Esophagus squamous epithelium (tissue), 5 donors: ENCODE results near the gene ICAM4. TPM values are rescaled to one million over a fixed set of nuclear protein-coding genes. Genes with fewer than 3 reads are reported as not detected.
A peak's percentile ranks its signal among the peaks of the same experiment; 100 is the strongest.

Experiments
- DNase-seq: peaks from one replicate; lab custom pipeline; 2025; lab: John Stamatoyannopoulos, UW
- H3K27ac ChIP-seq, 4 donors: fragments of 200-600 bp; sonication (generic); one replicate each; pipeline ENCODE4 v1.5.1; 2016 to 2019; ENCODE audit warnings: mild to moderate bottlenecking in 1 of 4
- H3K27me3 ChIP-seq, 4 donors: fragments of 200-600 bp; sonication (generic); 1 replicate in 3 of 4; 2 replicates in 1 of 4; pipeline versions ENCODE4 v1.5.1 to v1.6.0; 2017 to 2021; ENCODE audit warnings: antibody characterized with exemption in 1 of 4
- H3K36me3 ChIP-seq, 3 donors: fragments of 200-600 bp; sonication (generic); one replicate each; pipeline ENCODE4 v1.5.1; 2016 to 2019
- H3K4me1 ChIP-seq, 3 donors: fragments of 200-600 bp; sonication (generic); one replicate each; pipeline ENCODE4 v1.5.1; 2017 to 2019
- H3K4me3 ChIP-seq, 4 donors: fragments of 200-600 bp; sonication (generic); 1 replicate in 3 of 4; 2 replicates in 1 of 4; pipeline ENCODE4 v1.5.1; 2016 to 2019; ENCODE audit warnings: mild to moderate bottlenecking in 2 of 4, moderate library complexity in 1 of 4
- H3K9me3 ChIP-seq, 3 donors: fragments of 200-600 bp; sonication (generic); one replicate each; pipeline ENCODE4 v1.5.1; 2016 to 2019
- POLR2A ChIP-seq, 4 donors: fragments of 450-650 bp; IDR thresholded peaks; one replicate each; pipeline ENCODE4 v1.6.1; 2017; ENCODE audit warnings: antibody characterized with exemption in 4 of 4, mild to moderate bottlenecking in 4 of 4, moderate library complexity in 3 of 4
- WGBS, 2 donors: methylation state at CpG; one replicate each; pipeline ENCODE4 v1.1.5; 2018; 5-methylcytosine and 5-hydroxymethylcytosine counted together
- intact Hi-C: fragments of 100-400 bp; cut with DNase I; formaldehyde crosslinking; loops from one replicate; pipeline ENCODE4 v1.15.0; 2022
- total RNA-seq, 4 donors: library from RNA; depleted of rRNA; stranded (reverse); fragments of >200 nt; gene quantifications; one replicate each; pipeline ENCODE4 v1.1.0, GENCODE V29; 2016
- TF ChIP-seq, protein P1 (sequence below), 6 experiments: fragments of 450-650 bp in 4 of 6; fragments of 200-600 bp in 2 of 6; sonication (generic) in 2 of 6; IDR thresholded peaks; one replicate each; pipeline ENCODE4 v1.5.1; 2016 to 2019; ENCODE audit warnings: antibody characterized with exemption in 6 of 6, mild to moderate bottlenecking in 4 of 6, moderate library complexity in 4 of 6
- donor health status: DM: yes; HTN: yes; CAD: no.

The ICAM4 gene
- total RNA-seq, 4 donors from 2014 or later: 0.29 to 0.76 TPM; not detected in 2

DNA sequence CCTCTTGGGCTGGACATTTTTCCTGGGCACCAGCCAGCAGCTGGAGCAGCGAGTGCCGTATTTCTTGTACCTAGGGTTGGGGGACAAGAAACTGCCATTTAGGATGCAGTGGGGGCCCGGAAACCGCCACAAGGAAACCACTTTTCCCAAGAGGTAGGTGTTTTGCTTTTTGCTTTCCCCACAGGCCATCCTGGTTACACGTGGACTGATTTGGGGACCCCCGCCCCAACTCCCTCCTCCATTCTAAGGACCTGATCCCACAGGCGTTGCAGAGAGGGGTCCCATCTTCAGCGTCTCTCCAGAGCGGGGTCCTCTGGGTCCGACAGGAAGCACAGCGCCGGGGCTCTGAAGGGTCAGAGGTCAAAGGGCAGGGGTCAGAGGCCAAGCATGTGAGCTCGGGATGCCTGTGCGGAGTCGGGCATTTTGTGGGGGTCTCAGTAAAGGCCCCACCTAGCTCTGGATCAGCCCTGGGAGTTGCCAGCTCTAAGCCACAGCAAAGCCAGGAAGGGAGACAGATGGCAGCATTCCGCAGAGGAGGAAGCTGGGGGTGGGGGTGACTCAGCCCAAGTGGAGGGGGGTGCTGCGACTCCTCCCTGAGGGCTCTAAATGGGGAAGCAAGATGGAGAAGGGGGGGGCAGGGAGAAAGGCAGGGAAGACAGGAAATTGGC, 18.5 kb downstream of the ICAM4 start:
- no peak for DNase-seq
- TF ChIP-seq, protein P1, sequence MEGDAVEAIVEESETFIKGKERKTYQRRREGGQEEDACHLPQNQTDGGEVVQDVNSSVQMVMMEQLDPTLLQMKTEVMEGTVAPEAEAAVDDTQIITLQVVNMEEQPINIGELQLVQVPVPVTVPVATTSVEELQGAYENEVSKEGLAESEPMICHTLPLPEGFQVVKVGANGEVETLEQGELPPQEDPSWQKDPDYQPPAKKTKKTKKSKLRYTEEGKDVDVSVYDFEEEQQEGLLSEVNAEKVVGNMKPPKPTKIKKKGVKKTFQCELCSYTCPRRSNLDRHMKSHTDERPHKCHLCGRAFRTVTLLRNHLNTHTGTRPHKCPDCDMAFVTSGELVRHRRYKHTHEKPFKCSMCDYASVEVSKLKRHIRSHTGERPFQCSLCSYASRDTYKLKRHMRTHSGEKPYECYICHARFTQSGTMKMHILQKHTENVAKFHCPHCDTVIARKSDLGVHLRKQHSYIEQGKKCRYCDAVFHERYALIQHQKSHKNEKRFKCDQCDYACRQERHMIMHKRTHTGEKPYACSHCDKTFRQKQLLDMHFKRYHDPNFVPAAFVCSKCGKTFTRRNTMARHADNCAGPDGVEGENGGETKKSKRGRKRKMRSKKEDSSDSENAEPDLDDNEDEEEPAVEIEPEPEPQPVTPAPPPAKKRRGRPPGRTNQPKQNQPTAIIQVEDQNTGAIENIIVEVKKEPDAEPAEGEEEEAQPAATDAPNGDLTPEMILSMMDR (IDR thresholded peaks at IDR 0.05): no peak
- no peak for TF ChIP-seq POLR2A (IDR thresholded peaks at IDR 0.05)
- 66 to 79% methylated on average over 7 to 10 of the region's 17 CpGs for WGBS, 2 donors

DNA sequence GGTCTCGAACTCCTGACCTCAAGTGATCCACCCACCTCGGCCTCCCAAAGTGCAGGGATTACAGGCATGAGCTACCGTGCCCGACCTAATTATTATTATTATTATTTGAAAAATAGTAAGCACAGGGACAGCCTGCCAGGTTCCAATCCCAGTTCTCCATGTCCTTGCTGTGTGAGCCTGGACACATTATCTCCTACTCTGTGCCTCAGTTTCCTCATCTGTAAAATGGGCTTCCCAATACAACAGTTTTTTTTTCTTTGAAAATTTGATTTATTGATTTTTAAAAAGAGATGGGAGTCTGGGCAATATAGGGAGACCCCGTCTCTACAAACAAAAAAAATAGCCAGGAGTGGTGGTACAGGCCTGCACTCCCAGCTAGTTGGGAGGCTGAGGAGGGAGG, 19.6 kb downstream of the ICAM4 start:
- Histone ChIP-seq H3K4me3 (no peak overlapping the region), H3K9me3 (no peaks in the 10 kb centered on the region), H3K36me3 (peaks cover 0 to 18% (median 4%) of the 10 kb centered on the region in 3 donors), H3K27ac (no peak overlapping the region), H3K27me3 (no peaks in the 10 kb centered on the region), H3K4me1 (no peaks in the 10 kb centered on the region)
- DNase-seq: no peak
- intact Hi-C loops: no loop called here
- WGBS, 2 donors: 83 to 93% methylated on average over 5 of the region's 5 CpGs
- TF ChIP-seq POLR2A (IDR thresholded peaks at IDR 0.05): no peak
- TF ChIP-seq, protein P1 (IDR thresholded peaks at IDR 0.05): no peak

More for the DNA sequence above, 18.5 kb downstream of the ICAM4 start:
- H3K4me3 ChIP-seq: no peak overlapping the region
- H3K36me3 ChIP-seq: peaks cover 0 to 10% (median 3%) of the 10 kb centered on the region in 3 donors
- intact Hi-C loops: no loop called here
- peak overlapping the region in 1 of 4 donors; percentile 49 for H3K27ac ChIP-seq
- peaks cover 0 to 10% (median 0%) of the 10 kb centered on the region in 4 donors for H3K27me3 ChIP-seq
- H3K4me1 ChIP-seq: no peaks in the 10 kb centered on the region
- H3K9me3 ChIP-seq: no peaks in the 10 kb centered on the region

- Histone ChIP-seq H3K27ac (no peak within 1 kb of the TSS), H3K36me3 (peaks cover 0 to 18% (median 4%) of the 10 kb centered on the region in 3 donors), H3K27me3 (no peaks in the 10 kb centered on the region), H3K4me3 (no peak within 1 kb of the TSS), H3K4me1 (peaks cover 0 to 1% (median 0%) of the 10 kb centered on the region in 3 donors), H3K9me3 (no peaks in the 10 kb centered on the region)
- TF ChIP-seq, protein P1 (IDR thresholded peaks at IDR 0.05): no peak
- TF ChIP-seq POLR2A (IDR thresholded peaks at IDR 0.05): no peak
- intact Hi-C loops: no loop called here
- no peak for DNase-seq
- 83 to 92% methylated on average over 8 to 12 of the region's 24 CpGs for WGBS, 2 donors
These were observed 22.7 kb downstream of the ICAM4 start, which contains the start of gene ZGLP1 for GRCh38 chr19:10309423-10309822. Gene ZGLP1 (minus strand): TSS chr19:10309815.

- Histone ChIP-seq H3K27ac (peak within 1 kb of the TSS; percentile 62 to 80 (median 74)), H3K27me3 (no peaks in the 10 kb centered on the region), H3K9me3 (no peaks in the 10 kb centered on the region), H3K4me1 (peaks cover 6 to 20% (median 13%) of the 10 kb centered on the region in 3 donors), H3K36me3 (peaks cover 11 to 47% (median 17%) of the 10 kb centered on the region in 3 donors), H3K4me3 (peak within 1 kb of the TSS; percentile 66 to 92 (median 84))
- 1 to 4% methylated on average over 17 to 37 of the region's 55 CpGs for WGBS, 2 donors
- DNase-seq: no peak
- TF ChIP-seq, protein P1 (IDR thresholded peaks at IDR 0.05): peak in 1 of 6 experiments; percentile 26
- no peak for TF ChIP-seq POLR2A (IDR thresholded peaks at IDR 0.05)
- intact Hi-C loops: no loop called here
These were observed 28.8 kb downstream of the ICAM4 start, which contains the start of gene FDX2 for GRCh38 chr19:10315335-10316214. Gene FDX2 (minus strand): TSS chr19:10316015. CDS start chr19:10315996, 19 bp downstream.
